NCI-H128 (cell line): ENCODE data around the gene C16orf74.

Experiments
- DNase-seq: peaks from one replicate; lab custom pipeline; 2025; ENCODE audit not compliant: unreplicated experiment; lab: John Stamatoyannopoulos, UW

Gene C16orf74

DNA sequence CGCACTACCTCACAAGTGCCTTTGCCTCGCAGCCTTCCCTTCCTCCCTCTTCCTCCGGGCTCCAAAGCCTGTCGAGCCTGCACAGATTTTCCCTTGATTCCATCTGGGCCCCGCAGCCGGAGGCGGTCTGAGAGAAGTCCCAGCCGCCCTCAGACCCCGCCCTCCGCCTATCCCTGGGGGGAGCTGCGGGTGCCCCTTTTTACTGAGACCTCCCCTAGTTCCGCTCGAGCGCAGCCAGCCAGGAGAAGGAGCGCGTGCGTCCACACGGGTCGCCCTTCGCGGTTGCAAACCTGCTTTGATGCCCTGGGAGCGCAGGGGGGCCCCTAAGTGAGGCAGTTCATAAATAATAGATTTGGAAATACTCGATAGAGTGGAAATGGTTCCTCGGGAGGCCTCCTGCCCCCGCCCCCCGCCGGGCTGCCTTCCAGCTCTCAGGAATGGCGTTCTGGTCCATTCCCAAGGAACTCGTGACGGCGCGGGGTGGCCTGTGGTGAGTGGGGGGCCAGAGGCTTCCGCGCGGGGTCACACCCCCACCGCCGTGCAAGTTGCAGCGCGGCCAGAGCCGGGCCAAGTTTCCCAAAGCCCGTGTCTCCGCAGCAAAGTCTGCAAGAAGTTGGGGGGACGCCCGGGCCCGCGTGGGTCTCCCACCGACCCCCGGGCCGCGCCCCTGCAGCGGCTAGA lies 610 bp downstream of the C16orf74 start:
- no peak for DNase-seq

DNA sequence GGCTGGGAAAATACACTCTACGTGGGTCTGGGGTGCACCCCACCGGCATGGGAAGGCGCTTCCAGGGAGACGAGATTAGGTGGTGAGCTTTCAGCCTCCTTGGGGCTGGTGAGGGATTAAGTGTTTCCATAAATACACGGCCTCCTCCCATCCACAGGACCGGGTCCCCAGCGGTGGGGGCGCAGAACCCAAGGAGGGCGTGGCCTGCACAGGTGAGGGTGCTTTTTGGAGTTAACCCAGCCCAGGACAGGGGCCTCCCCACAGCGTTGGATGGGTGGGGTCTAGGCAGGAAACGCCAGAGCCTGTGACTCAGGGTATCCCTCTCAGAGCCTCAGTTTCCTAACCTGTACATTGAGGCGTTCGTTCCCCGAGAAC lies 1.1 kb downstream of the C16orf74 start:
- no peak for DNase-seq

DNA sequence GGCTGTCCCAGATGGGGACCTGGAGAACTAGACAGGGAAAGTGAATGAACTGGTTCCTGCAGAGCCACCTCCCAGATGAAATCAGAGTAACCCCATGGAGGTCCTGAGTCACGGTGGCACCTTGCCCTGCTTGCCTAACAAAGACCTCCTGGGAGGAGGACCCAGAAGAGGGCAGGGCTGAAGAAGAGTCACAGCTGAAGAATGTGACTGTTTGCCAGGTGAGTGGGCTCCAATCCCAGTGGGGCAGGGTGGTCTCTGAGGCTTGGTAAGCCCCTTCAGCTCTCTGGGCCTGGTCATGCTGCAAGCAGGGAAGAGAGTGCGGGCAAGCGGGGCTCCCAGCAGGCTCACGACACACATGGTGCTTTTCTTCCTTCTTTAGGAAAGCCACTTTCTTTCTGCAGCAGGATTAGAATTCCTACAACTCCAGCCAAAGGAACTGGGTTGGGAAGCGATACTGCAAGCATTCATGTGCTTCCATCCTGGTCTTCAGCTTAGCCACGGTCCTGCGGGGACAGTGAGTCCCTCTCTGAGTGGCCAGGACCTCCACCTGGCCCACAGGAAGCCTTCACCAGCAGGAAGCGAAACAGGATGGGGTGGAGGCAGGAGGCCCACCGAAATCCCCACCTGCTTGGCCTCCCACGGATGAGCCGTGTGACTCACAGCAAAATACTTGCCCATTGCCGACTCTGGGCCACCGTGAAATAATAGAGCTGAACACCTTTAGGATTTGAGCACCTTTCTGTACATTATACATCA lies 4.3 kb downstream of the C16orf74 start:
- DNase-seq, result no peak

GRCh38 chr16:85738923-85739715 lies 11.8 kb downstream of the C16orf74 start:
- DNase-seq, result no peak

DNA sequence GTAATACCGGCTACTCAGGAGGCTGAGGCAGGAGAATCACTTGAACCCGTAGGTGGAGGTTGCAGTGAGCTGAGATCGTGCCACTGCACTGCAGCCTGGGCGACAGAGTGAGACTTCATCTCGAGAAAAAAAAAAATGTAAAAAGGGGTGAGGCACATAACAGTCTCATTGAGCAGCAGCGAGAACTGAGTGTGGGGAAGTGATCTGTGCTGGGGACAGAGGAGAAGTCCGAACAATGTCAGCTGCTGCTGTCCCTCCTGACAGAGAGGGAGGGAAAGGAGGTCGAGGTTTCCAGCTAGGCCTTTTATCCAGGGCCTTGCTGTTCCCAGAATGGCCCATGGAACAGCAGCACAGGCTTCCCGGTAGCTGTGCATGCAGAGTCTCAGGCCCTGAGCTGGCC lies 14.0 kb downstream of the C16orf74 start:
- no peak for DNase-seq

DNA sequence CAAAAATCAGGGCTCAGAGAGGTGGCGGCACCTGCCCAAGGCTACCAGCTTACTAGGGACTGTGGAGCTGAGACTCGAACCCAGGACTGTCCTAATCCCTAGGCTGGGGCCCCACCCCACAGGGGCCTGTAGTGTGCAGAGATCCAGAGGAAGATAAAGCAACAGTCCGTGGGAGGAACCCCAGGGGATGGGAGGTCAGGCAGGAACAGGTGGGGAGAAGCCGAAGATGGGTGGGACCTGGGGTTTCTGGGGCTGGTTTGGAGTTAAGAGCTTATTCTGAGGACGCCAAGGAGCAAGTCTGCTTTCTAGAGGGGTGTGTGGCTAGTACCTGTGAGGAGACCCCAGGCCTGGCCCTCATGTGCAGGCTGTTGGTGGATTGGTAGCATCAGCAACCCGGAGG lies 14.9 kb downstream of the C16orf74 start:
- DNase-seq, result no peak

DNA sequence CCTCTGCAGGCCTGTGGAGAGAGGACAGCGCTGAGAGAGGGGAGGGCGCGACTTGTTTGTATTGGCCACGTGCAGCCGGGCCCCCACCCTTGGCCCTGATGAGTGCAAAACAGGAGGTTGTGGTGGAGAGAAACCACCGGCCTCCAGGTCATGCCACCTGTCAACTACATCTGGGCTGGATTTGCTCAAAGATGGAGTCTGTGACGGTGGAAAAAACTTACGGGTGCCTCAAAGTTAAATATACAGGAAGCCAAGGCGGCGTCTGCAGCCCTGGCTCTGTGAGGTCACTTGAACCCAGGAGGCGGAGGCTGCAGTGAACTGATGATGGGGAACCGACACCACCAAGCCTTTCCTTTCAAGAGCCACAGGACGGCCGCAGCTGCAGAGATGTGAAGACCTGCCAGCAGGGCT lies 15.7 kb downstream of the C16orf74 start:
- DNase-seq, result no peak

GRCh38 chr16:85734311-85735017 lies 16.4 kb downstream of the C16orf74 start:
- DNase-seq, result no peak

DNA sequence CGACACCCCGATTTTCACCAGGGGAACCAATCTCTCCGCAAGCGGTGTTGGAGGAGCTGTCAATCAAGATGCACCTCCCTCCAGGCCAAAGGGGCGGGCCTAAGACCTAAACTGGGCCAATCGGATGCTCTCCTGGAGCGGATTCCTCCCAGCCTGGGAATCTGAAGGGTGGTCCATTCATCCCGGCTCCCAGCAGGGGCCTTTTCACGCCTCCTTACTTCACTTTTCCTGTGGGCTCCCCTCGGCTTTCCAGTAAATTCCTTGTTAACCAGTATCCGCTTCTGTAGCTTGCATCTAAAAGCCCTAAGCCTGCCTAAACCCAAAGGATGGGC lies 17.1 kb downstream of the C16orf74 start:
- no peak for DNase-seq

GRCh38 chr16:85733155-85733838 lies 17.6 kb downstream of the C16orf74 start:
- DNase-seq, result no peak

DNA sequence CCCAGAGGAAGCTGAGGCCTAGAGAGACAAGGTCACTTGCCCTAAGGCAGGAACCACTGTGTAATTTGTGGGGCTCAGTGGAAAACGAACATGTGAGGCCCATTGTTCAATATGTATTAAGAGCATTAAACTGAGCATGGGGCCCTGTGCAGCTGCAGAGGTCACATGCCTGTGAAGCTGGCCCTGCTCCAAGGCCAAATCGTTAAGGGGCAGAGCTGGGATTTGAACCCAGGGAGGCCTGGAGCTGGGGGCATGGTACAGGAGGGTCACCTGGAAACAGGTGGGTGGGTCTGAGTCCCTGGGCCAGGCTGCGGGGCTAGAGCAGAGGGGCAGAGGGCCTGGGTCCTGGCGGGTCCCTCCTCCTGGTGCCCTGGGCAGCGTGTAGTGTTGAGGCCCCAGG lies 19.7 kb downstream of the C16orf74 start:
- no peak for DNase-seq

DNA sequence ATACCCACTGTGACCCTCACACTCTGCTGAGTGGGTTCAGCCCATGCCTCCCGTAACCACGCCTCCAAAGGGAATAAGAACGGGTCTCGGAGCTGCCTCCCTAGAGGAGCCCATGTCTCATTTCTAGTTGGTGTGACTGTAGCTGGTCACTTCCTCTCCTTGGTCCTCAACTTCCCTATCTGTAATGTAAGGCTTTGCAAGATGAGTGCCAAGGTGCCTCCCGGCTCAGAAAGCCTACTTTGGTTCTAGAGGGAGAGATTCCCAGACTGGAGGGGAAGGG lies 20.8 kb downstream of the C16orf74 start:
- no peak for DNase-seq

DNA sequence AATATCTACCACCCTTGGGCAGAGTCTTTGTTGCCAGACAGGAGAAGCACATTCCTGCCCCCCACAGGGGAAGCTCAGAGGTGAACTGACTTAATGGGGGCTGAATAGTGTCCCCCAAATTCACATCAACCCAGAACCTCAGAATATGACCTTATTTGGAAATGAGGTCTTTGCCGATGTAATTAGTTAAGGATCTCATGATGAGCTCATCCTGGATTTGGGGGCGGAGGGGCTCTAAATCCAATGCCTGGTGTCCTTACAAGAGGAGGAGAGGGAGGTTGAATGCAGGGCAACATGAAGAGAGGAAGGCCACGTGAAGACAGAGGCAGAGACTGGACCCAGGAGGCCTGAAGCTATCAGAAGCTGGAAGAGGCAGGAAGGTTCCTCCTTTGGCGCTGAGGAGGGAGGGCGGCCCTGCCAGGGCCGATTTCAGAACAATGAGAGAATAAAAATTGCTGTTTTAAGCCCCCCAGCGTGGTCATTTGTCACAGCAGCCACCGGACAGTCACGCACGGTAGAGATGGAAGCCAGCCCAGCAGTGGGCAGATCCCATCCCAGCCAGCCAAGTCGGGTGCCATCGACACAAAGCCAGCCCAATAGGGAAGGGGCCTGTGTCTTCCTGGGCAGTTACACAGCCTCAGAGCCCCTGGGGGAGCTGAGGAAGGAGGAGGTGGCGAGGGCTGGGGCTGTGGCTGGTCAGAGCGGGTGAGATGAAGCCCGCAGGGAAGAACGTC lies 21.3 kb downstream of the C16orf74 start:
- no peak for DNase-seq

DNA sequence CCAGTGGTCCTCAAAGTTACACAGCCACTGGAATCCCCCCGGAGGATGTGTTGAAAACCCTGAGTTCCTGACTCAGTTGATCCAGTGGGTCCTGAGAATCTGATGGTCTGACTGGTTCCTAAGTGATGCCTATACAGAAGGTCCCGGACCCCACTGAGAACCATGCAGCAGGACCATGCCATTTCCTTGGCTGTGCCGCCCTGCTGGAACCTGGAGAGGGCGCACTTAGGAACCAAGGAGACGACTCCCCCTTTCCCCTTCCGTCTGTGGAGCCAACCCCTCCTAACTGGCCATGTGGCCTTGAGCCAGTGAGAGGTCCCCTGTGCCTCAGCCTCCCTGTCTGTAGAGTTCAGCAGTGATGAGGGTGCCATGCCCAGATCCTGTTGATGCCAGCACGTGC lies 22.0 kb downstream of the C16orf74 start:
- DNase-seq, result no peak

GRCh38 chr16:85724936-85725335 lies 26.0 kb downstream of the C16orf74 start:
- no peak for DNase-seq

- no peak for DNase-seq
These were observed 26.6 kb downstream of the C16orf74 start for GRCh38 chr16:85724126-85724879.

DNA sequence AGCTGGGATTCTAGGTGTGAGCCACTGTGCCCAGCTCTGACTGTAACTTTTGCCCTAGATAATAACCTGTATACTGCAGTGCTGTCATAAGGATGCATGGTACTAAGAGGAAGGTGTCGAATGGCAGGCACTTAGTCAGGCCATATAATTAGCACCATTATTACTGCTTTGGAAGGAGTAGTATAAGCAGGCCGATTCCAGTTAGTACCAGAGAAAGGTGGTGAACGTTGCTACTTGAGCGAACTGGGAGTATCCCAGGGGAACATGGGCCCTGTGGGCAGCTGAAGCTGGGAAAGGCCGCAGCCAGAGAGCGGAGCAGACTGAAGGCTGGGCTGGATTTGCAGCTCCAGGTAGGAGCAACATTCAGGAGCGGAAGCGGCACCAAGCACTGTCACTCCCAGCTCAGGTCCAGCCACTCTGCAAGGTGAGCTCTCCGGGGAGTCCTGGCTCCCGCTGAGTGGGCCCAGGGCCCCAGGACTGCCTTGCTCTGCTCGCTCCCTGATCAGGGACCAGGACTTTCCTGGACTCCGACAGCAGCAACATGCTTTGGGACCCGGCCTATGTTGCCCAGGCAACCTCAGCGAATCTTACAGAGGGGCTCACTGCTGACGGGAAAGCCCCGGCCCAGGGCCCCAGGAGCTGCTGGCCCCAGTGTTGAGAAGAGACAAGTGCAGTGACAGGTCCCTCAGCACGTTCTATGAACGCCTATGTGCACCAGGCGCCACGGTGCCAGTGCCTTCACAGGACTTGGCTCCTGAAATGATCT lies 28.6 kb downstream of the C16orf74 start:
- no peak for DNase-seq

DNA sequence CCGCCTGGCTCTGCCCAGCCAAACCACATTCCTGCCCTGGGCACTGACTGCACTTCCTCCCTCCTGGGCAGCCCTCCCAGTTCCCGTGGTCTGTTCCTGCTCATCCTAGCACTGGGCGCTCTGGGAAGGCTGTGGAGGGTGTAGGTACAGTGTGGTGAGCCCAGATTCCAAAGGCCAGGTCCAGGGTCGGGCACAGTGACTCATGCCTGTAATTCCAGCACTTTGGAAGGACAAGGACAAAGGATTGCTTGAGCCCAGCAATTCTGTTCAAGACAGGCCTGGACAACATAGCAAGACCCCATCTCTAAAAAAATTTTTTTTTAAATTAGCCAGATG lies 30.6 kb downstream of the C16orf74 start:
- no peak for DNase-seq

GRCh38 chr16:85719605-85720301 lies 31.1 kb downstream of the C16orf74 start:
- DNase-seq, result no peak
